H1 (cell line): Measurements from ENCODE around the gene IER5. TPM values are rescaled to one million over a fixed set of nuclear protein-coding genes. Genes with fewer than 3 reads are reported as not detected.

Experiments used
- BACH1 ChIP-seq: IDR thresholded peaks from 2 replicates; pipeline ENCODE4 v1.6.1; 2012; ENCODE audit warnings: low read length, improper control_type of control experiment
- CEBPB ChIP-seq: IDR thresholded peaks from 2 replicates; pipeline ENCODE4 v1.6.1; 2012; ENCODE audit warnings: low read depth, low read length
- CHD7 ChIP-seq: fragments of 300-600 bp; sonication (generic); IDR thresholded peaks from 2 replicates; pipeline ENCODE4 v1.7.1; 2012; ENCODE audit warnings: low read length, moderate library complexity, mild to moderate bottlenecking, inconsistent platforms; ENCODE audit not compliant: insufficient replicate concordance
- CREB1 ChIP-seq: IDR thresholded peaks from 2 replicates; pipeline ENCODE4 v1.6.1; 2012; ENCODE audit warnings: inconsistent platforms
- GTF2F1 ChIP-seq: IDR thresholded peaks from 2 replicates; pipeline ENCODE4 v1.6.1; 2012; ENCODE audit warnings: low read depth, low read length, improper control_type of control experiment, borderline replicate concordance
- NRF1 ChIP-seq: IDR thresholded peaks from 2 replicates; pipeline ENCODE4 v1.6.1; 2011; ENCODE audit warnings: mild to moderate bottlenecking, low read depth, low read length, improper control_type of control experiment
- RNF2 ChIP-seq: fragments of 200-900, 300-1000 bp; sonication (generic); IDR thresholded peaks from 2 replicates; pipeline ENCODE4 v1.7.1; 2016; ENCODE audit warnings: borderline replicate concordance, low read depth, mild to moderate bottlenecking, antibody characterized with exemption, low read length; ENCODE audit not compliant: poor library complexity, severe bottlenecking; ENCODE audit errors: missing control alignments
- SP1 ChIP-seq: IDR thresholded peaks from 2 replicates; pipeline ENCODE4 v1.6.1; 2011; ENCODE audit warnings: low read depth, low read length
- SP4 ChIP-seq: IDR thresholded peaks from 2 replicates; pipeline ENCODE4 v1.6.1; 2012; ENCODE audit warnings: low read length, inconsistent platforms
- TBP ChIP-seq: IDR thresholded peaks from 2 replicates; pipeline ENCODE4 v1.6.1; 2011; ENCODE audit warnings: low read depth, low read length, improper control_type of control experiment
- TEAD4 ChIP-seq: IDR thresholded peaks from 2 replicates; pipeline ENCODE4 v1.6.1; 2012; ENCODE audit warnings: low read depth, low read length, inconsistent platforms, mixed read lengths
- ZNF274 ChIP-seq: IDR thresholded peaks from 2 replicates; pipeline ENCODE4 v1.7.0; 2012; ENCODE audit warnings: low read length, borderline replicate concordance; ENCODE audit errors: extremely low read depth
- polyA plus RNA-seq, 7 experiments: library from polyadenylated mRNA; depleted of rRNA in 3 of 7; stranded (reverse) in 5 of 7; unstranded in 2 of 7; fragments of >200 nt in 5 of 7; fragments of 200-250 nt in 2 of 7; gene quantifications; 1 replicate in 5 of 7; 2 replicates in 1 of 7; 4 replicates in 1 of 7; pipeline versions ENCODE4 v1.2.1 to v1.2.3, GENCODE V29; 2011 to 2013; ENCODE audit warnings: missing spikeins in 2 of 7, mixed read lengths in 2 of 7
- total RNA-seq: library from RNA; stranded (reverse); fragmentation: NEBNext Ultra II Directional; extraction: Animal tissue kit (Norgen Biotek cat#: 25700); gene quantifications from 2 replicates; pipeline ENCODE4 v1.2.1, GENCODE V29; 2021

Gene IER5
- total and polyA plus RNA-seq, 2 of the 8 experiments (the other 6 are each of a cell fraction or from before 2014, with no cell fraction given) = 3.5 to 7.7 TPM

DNA sequence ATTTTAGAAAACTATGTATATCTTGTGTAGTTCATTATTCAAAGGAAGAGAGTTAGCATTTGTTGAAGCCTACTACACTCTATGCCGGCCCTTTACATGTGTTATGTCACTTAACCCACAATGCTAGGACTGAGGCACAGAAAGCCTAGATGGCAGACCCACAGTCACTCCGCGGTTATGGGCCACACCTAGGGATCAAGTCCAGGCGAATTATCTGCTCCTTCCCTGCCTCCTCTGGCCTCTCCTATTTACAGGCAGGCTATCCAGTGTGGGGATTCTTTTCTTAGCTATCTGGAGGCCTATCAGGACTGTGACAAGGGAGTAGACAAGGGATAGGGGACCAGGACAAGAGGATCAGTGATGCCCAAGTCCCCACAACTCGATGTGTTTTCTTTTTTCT lies 33.0 kb downstream of the IER5 start (continued):
- no peak for TF ChIP-seq CHD7
- no peak for TF ChIP-seq CREB1
- TF ChIP-seq ZNF274 = no peak
- TF ChIP-seq SP4 = no peak
- no peak for TF ChIP-seq BACH1
- no peak for TF ChIP-seq TBP
- TF ChIP-seq RNF2 = no peak
- TF ChIP-seq SP1 = no peak
- no peak for TF ChIP-seq NRF1
- no peak for TF ChIP-seq CEBPB
- TF ChIP-seq TEAD4 = no peak
- no peak for TF ChIP-seq GTF2F1
